ENCODE data around the gene GPN2.

- TF ChIP-seq CTCF (IDR thresholded peaks at IDR 0.05; ENCODE audit: borderline replicate concordance, extremely low read depth, low read length, poor library complexity, severe bottlenecking) (no peak), EZH2 (IDR thresholded peaks at IDR 0.05; ENCODE audit: borderline replicate concordance, low read depth, low read length, severe bottlenecking) (no peak)
These were observed 26.4 kb downstream of the GPN2 start for GRCh38 chr1:26863685-26864077.
